ENCODE results near the gene GARNL3.

DNA sequence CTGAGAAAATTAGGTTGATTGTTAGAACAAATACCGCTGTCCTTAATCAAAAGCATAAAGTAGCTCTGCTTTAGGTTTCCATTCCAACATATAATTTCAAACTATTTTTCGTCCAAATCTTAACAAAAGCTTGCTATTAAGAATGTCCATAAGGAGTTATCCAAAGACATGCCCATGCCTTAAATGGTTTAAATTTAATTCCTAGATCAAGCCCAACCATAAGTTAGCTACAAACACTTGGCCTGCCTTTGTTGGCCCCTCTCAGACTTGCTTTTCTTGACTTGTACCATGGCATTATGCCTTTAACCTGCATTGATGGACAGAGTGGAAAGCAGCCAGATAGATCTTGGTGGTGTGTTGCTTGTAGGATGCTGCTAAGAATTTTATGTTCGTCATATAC, 8.8 kb downstream of the GARNL3 start:
- no peak for TF ChIP-seq CTCF (IDR thresholded peaks at IDR 0.05; ENCODE audit: poor library complexity, severe bottlenecking)
- TF ChIP-seq EP300 (conservative IDR thresholded peaks at IDR 0.05; ENCODE audit: poor library complexity, severe bottlenecking) = no peak
- no peak for TF ChIP-seq MXI1 (conservative IDR thresholded peaks at IDR 0.05; ENCODE audit: poor library complexity, severe bottlenecking)

Measured in neural cell (in vitro differentiated cells).